ENCODE measurements around the gene KCNH2.

GRCh38 chr7:151007469-151007898 lies 29.4 kb upstream of the KCNH2 start:
- no peak for TF ChIP-seq PBX3 (CRISPR knock-in tag; IDR thresholded peaks at IDR 0.05)
- no peak for TF ChIP-seq CTCF (tag by site-specific recombination; IDR thresholded peaks at IDR 0.05)
- TF ChIP-seq SP7 (tag by site-specific recombination; IDR thresholded peaks at IDR 0.05), result no peak
- no peak for TF ChIP-seq ZNF692 (tag by site-specific recombination; IDR thresholded peaks at IDR 0.05)
- TF ChIP-seq KLF16 (tag by site-specific recombination; IDR thresholded peaks at IDR 0.05), result no peak
- no peak for TF ChIP-seq KLF7 (tag by site-specific recombination; IDR thresholded peaks at IDR 0.05; ENCODE audit: borderline replicate concordance)
- no peak for TF ChIP-seq ZNF510 (tag by site-specific recombination; IDR thresholded peaks at IDR 0.05; ENCODE audit: insufficient replicate concordance)
- no peak for TF ChIP-seq ZNF292 (tag by site-specific recombination; IDR thresholded peaks at IDR 0.05; ENCODE audit: borderline replicate concordance, low read depth)
- TF ChIP-seq ZNF398 (tag by site-specific recombination; IDR thresholded peaks at IDR 0.05), result no peak
- no peak for TF ChIP-seq ZNF670 (tag by site-specific recombination; IDR thresholded peaks at IDR 0.05; ENCODE audit: low read depth)
- no peak for TF ChIP-seq MYNN (tag by site-specific recombination; IDR thresholded peaks at IDR 0.05; ENCODE audit: borderline replicate concordance)
- TF ChIP-seq ZNF18 (tag by site-specific recombination; IDR thresholded peaks at IDR 0.05), result no peak
- TF ChIP-seq ZNF302 (tag by site-specific recombination; IDR thresholded peaks at IDR 0.05; ENCODE audit: low read depth), result no peak
- no peak for TF ChIP-seq PRDM10 (tag by site-specific recombination; IDR thresholded peaks at IDR 0.05)

Measured in HEK293 (cell line).